ENCODE measurements around the gene WNT5A.

- no peak for TF ChIP-seq RAD21 (IDR thresholded peaks at IDR 0.05; ENCODE audit: low read depth)
- TF ChIP-seq CTCF (IDR thresholded peaks at IDR 0.05 in 2 of 3, conservative IDR thresholded peaks at IDR 0.05 in 1 of 3; ENCODE audit: borderline replicate concordance in 1 of 3, insufficient read depth in 1 of 3, low read depth in 2 of 3, low read length in 2 of 3): no peak
- TF ChIP-seq CEBPB (IDR thresholded peaks at IDR 0.05; ENCODE audit: low read depth): no peak
- TF ChIP-seq EZH2 (IDR thresholded peaks at IDR 0.05): no peak
- no peak for TF ChIP-seq POLR2A (IDR thresholded peaks at IDR 0.05; ENCODE audit: borderline replicate concordance, extremely low read depth, insufficient read depth, insufficient read length)
- TF ChIP-seq JUND (IDR thresholded peaks at IDR 0.05): no peak
- no peak for TF ChIP-seq ELF1 (IDR thresholded peaks at IDR 0.05; ENCODE audit: borderline replicate concordance, low read depth)
- TF ChIP-seq SP1 (IDR thresholded peaks at IDR 0.05; ENCODE audit: low read depth): no peak
- no peak for TF ChIP-seq SRF (IDR thresholded peaks at IDR 0.05; ENCODE audit: low read depth)
- no peak for TF ChIP-seq EGR1 (IDR thresholded peaks at IDR 0.05; ENCODE audit: low read depth)
These were observed 34.1 kb upstream of the WNT5A start for GRCh38 chr3:55521064-55521737.

Measured in HCT116 (cell line).